HEK293 (cell line): ENCODE results near the gene BTF3.

Source experiments
- ATF2 ChIP-seq: fragments of 450-650 bp; formaldehyde crosslinking; IDR thresholded peaks from 2 replicates; pipeline ENCODE4 v1.5.1; 2016; ENCODE audit warnings: missing biosample characterization, missing genetic modification characterization, low read depth
- GLI2 ChIP-seq: fragments of 450-650 bp; formaldehyde crosslinking; IDR thresholded peaks from 2 replicates; pipeline ENCODE4; 2017; ENCODE audit warnings: missing biosample characterization, missing genetic modification characterization, low read depth, borderline replicate concordance
- PRDM1 ChIP-seq: fragments of 450-650 bp; formaldehyde crosslinking; IDR thresholded peaks from 2 replicates; pipeline ENCODE4; 2016; ENCODE audit warnings: missing biosample characterization, missing genetic modification characterization
- WT1 ChIP-seq: fragments of 450-650 bp; formaldehyde crosslinking; IDR thresholded peaks from 2 replicates; pipeline ENCODE4 v1.5.1; 2016; ENCODE audit warnings: missing biosample characterization, missing genetic modification characterization
- YY1 ChIP-seq: fragments of 450-650 bp; formaldehyde crosslinking; IDR thresholded peaks from 2 replicates; pipeline ENCODE4 v1.5.1; 2018; ENCODE audit warnings: missing biosample characterization, missing genetic modification characterization
- ZFP41 ChIP-seq: fragments of 450-650 bp; formaldehyde crosslinking; IDR thresholded peaks from 2 replicates; pipeline ENCODE4 v1.5.1; 2016; ENCODE audit warnings: missing biosample characterization, missing genetic modification characterization, borderline replicate concordance
- ZNF19 ChIP-seq: fragments of 450-650 bp; formaldehyde crosslinking; IDR thresholded peaks from 2 replicates; pipeline ENCODE4; 2016; ENCODE audit warnings: missing biosample characterization, missing genetic modification characterization, low read depth
- ZNF324 ChIP-seq: fragments of 450-650 bp; formaldehyde crosslinking; IDR thresholded peaks from 2 replicates; pipeline ENCODE4 v1.5.1; 2016; ENCODE audit warnings: missing biosample characterization, missing genetic modification characterization
- TF ChIP-seq, protein P1 (sequence below): fragments of 450-650 bp; formaldehyde crosslinking; IDR thresholded peaks from 2 replicates; pipeline ENCODE4 v1.5.1; 2016; ENCODE audit warnings: missing biosample characterization, missing genetic modification characterization, borderline replicate concordance
- TF ChIP-seq, protein P2 (sequence below): fragments of 450-650 bp; formaldehyde crosslinking; IDR thresholded peaks from 2 replicates; pipeline ENCODE4 v1.5.1; 2016; ENCODE audit warnings: missing biosample characterization, missing genetic modification characterization
- TF ChIP-seq, protein P3 (sequence below): IDR thresholded peaks from 2 replicates; pipeline ENCODE4 v1.6.1; 2011; ENCODE audit warnings: mild to moderate bottlenecking, low read depth, low read length, borderline replicate concordance

DNA sequence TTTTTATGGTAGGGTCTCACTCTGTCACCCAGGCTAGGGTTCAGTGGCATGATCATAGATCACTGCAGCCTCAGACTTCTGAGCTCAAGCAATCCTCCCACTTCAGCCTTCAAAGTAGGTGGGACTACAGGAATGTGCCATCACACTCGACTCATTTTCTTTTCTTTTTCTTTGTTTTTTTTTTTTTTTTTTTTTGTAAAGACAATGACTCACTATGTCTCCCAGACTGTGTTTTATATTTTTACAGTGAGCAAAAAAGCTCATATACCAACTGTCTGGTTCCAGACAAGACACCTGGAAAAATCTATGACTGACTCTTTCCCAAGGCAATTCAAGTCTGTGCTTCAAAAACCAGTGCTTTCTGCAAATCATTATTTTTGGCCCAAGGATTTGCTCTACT lies 38.9 kb upstream of the BTF3 start:
- no peak for TF ChIP-seq ZNF19 (tag by site-specific recombination)
- TF ChIP-seq, protein P1, sequence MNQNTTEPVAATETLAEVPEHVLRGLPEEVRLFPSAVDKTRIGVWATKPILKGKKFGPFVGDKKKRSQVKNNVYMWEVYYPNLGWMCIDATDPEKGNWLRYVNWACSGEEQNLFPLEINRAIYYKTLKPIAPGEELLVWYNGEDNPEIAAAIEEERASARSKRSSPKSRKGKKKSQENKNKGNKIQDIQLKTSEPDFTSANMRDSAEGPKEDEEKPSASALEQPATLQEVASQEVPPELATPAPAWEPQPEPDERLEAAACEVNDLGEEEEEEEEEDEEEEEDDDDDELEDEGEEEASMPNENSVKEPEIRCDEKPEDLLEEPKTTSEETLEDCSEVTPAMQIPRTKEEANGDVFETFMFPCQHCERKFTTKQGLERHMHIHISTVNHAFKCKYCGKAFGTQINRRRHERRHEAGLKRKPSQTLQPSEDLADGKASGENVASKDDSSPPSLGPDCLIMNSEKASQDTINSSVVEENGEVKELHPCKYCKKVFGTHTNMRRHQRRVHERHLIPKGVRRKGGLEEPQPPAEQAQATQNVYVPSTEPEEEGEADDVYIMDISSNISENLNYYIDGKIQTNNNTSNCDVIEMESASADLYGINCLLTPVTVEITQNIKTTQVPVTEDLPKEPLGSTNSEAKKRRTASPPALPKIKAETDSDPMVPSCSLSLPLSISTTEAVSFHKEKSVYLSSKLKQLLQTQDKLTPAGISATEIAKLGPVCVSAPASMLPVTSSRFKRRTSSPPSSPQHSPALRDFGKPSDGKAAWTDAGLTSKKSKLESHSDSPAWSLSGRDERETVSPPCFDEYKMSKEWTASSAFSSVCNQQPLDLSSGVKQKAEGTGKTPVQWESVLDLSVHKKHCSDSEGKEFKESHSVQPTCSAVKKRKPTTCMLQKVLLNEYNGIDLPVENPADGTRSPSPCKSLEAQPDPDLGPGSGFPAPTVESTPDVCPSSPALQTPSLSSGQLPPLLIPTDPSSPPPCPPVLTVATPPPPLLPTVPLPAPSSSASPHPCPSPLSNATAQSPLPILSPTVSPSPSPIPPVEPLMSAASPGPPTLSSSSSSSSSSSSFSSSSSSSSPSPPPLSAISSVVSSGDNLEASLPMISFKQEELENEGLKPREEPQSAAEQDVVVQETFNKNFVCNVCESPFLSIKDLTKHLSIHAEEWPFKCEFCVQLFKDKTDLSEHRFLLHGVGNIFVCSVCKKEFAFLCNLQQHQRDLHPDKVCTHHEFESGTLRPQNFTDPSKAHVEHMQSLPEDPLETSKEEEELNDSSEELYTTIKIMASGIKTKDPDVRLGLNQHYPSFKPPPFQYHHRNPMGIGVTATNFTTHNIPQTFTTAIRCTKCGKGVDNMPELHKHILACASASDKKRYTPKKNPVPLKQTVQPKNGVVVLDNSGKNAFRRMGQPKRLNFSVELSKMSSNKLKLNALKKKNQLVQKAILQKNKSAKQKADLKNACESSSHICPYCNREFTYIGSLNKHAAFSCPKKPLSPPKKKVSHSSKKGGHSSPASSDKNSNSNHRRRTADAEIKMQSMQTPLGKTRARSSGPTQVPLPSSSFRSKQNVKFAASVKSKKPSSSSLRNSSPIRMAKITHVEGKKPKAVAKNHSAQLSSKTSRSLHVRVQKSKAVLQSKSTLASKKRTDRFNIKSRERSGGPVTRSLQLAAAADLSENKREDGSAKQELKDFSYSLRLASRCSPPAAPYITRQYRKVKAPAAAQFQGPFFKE (tag by site-specific recombination), result no peak
- no peak for TF ChIP-seq ZNF324 (tag by site-specific recombination)
- TF ChIP-seq GLI2 (tag by site-specific recombination), result no peak
- TF ChIP-seq, protein P2, sequence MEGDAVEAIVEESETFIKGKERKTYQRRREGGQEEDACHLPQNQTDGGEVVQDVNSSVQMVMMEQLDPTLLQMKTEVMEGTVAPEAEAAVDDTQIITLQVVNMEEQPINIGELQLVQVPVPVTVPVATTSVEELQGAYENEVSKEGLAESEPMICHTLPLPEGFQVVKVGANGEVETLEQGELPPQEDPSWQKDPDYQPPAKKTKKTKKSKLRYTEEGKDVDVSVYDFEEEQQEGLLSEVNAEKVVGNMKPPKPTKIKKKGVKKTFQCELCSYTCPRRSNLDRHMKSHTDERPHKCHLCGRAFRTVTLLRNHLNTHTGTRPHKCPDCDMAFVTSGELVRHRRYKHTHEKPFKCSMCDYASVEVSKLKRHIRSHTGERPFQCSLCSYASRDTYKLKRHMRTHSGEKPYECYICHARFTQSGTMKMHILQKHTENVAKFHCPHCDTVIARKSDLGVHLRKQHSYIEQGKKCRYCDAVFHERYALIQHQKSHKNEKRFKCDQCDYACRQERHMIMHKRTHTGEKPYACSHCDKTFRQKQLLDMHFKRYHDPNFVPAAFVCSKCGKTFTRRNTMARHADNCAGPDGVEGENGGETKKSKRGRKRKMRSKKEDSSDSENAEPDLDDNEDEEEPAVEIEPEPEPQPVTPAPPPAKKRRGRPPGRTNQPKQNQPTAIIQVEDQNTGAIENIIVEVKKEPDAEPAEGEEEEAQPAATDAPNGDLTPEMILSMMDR, result no peak
- TF ChIP-seq ZFP41, result no peak
- TF ChIP-seq WT1 (tag by site-specific recombination), result no peak
- TF ChIP-seq, protein P3, sequence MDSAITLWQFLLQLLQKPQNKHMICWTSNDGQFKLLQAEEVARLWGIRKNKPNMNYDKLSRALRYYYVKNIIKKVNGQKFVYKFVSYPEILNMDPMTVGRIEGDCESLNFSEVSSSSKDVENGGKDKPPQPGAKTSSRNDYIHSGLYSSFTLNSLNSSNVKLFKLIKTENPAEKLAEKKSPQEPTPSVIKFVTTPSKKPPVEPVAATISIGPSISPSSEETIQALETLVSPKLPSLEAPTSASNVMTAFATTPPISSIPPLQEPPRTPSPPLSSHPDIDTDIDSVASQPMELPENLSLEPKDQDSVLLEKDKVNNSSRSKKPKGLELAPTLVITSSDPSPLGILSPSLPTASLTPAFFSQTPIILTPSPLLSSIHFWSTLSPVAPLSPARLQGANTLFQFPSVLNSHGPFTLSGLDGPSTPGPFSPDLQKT, result no peak
- TF ChIP-seq ATF2 (tag by site-specific recombination), result no peak
- TF ChIP-seq PRDM1 (tag by site-specific recombination), result no peak
- no peak for TF ChIP-seq YY1 (tag by site-specific recombination)
